ENCODE data around the gene TFDP2. TPM values are rescaled to one million over a fixed set of nuclear protein-coding genes. Genes with fewer than 3 reads are reported as not detected.

TFDP2 gene
- total and polyA plus RNA-seq, 2 experiments from 2014 or later: 26.8 to 55.4 TPM

GRCh38 chr3:142053244-142053643, 96.1 kb downstream of the TFDP2 start:
- Histone ChIP-seq H4K20me1 (ENCODE audit: insufficient read depth) (no peaks in the 10 kb centered on the region), H3F3A (ENCODE audit: insufficient read depth) (peaks cover 5% of the 10 kb centered on the region; the same call in 1 of the 2 replicates), H3K36me3 (ENCODE audit: low read depth) (no peaks in the 10 kb centered on the region), H3K27ac (no peak overlapping the region), H3K4me3 (no peak overlapping the region), H3K4me1 (ENCODE audit: insufficient read depth) (peaks cover 7% of the 10 kb centered on the region), H3K9me2 (ENCODE audit: insufficient read depth) (no peaks in the 10 kb centered on the region), H3K79me2 (ENCODE audit: insufficient read depth) (no peaks in the 10 kb centered on the region), H2AFZ (no peak overlapping the region), H3K27me3 (replicated peaks; ENCODE audit: insufficient read depth) (no peaks in the 10 kb centered on the region), H3K9ac (no peak overlapping the region), H3K9me3 (ENCODE audit: low read depth) (no peaks in the 10 kb centered on the region), H3K4me2 (ENCODE audit: unreplicated experiment) (no peak overlapping the region)
- DNase-seq: peak; percentile 10
- no peak for TF ChIP-seq EZH2 (IDR thresholded peaks at IDR 0.05; ENCODE audit: insufficient read depth, poor library complexity, severe bottlenecking)
- no peak for TF ChIP-seq EZH2phosphoT487 (IDR thresholded peaks at IDR 0.05; ENCODE audit: insufficient read depth, low read depth)
- WGBS, 2 experiments (ENCODE audit: low coverage in 1 of 2, low lambda C conversion rate in 2 of 2, missing lambda C conversion rate in 2 of 2): 8 to 26% methylated on average over 2 of the region's 2 CpGs
- in situ Hi-C loops (cut with MboI): no loop called here

GRCh38 chr3:142051351-142051750, 98.0 kb downstream of the TFDP2 start:
- no peaks in the 10 kb centered on the region for H3K27me3 ChIP-seq (replicated peaks; ENCODE audit: insufficient read depth)
- TF ChIP-seq EZH2 (IDR thresholded peaks at IDR 0.05; ENCODE audit: insufficient read depth, poor library complexity, severe bottlenecking) (no peak), EZH2phosphoT487 (IDR thresholded peaks at IDR 0.05; ENCODE audit: insufficient read depth, low read depth) (no peak)
- no peak for DNase-seq
- no peaks in the 10 kb centered on the region for H4K20me1 ChIP-seq (ENCODE audit: insufficient read depth)
- 96 to 98% methylated on average over 6 of the region's 6 CpGs for WGBS, 2 experiments (ENCODE audit: low coverage in 1 of 2, low lambda C conversion rate in 2 of 2, missing lambda C conversion rate in 2 of 2)
- H3K4me1 ChIP-seq (ENCODE audit: insufficient read depth): no peaks in the 10 kb centered on the region
- no peak overlapping the region for H2AFZ ChIP-seq
- no peaks in the 10 kb centered on the region for H3K79me2 ChIP-seq (ENCODE audit: insufficient read depth)
- no peak overlapping the region for H3K4me2 ChIP-seq (ENCODE audit: unreplicated experiment)
- H3K9me3 ChIP-seq (ENCODE audit: low read depth): no peaks in the 10 kb centered on the region
- in situ Hi-C loops (cut with MboI): no loop called here
- peaks cover 5% of the 10 kb centered on the region; the same call in 1 of the 2 replicates for H3F3A ChIP-seq (ENCODE audit: insufficient read depth)
- H3K9me2 ChIP-seq (ENCODE audit: insufficient read depth): no peaks in the 10 kb centered on the region
- no peak overlapping the region for H3K4me3 ChIP-seq
- H3K27ac ChIP-seq: no peak overlapping the region
- H3K9ac ChIP-seq: no peak overlapping the region
- H3K36me3 ChIP-seq (ENCODE audit: low read depth): no peaks in the 10 kb centered on the region

GRCh38 chr3:142047021-142047369, 102.3 kb downstream of the TFDP2 start:
- Histone ChIP-seq H3K9ac (no peak overlapping the region), H3K36me3 (ENCODE audit: low read depth) (no peaks in the 10 kb centered on the region), H3K4me2 (ENCODE audit: unreplicated experiment) (no peak overlapping the region), H2AFZ (no peak overlapping the region), H3K27me3 (replicated peaks; ENCODE audit: insufficient read depth) (no peaks in the 10 kb centered on the region), H3K9me3 (ENCODE audit: low read depth) (no peaks in the 10 kb centered on the region), H3K9me2 (ENCODE audit: insufficient read depth) (no peaks in the 10 kb centered on the region), H3K4me3 (no peak overlapping the region), H4K20me1 (ENCODE audit: insufficient read depth) (no peaks in the 10 kb centered on the region), H3K4me1 (ENCODE audit: insufficient read depth) (no peaks in the 10 kb centered on the region), H3F3A (ENCODE audit: insufficient read depth) (no peaks in the 10 kb centered on the region), H3K27ac (no peak overlapping the region), H3K79me2 (ENCODE audit: insufficient read depth) (no peaks in the 10 kb centered on the region)
- in situ Hi-C loops (cut with MboI): no loop called here
- TF ChIP-seq EZH2phosphoT487 (IDR thresholded peaks at IDR 0.05; ENCODE audit: insufficient read depth, low read depth) (no peak), EZH2 (IDR thresholded peaks at IDR 0.05; ENCODE audit: insufficient read depth, poor library complexity, severe bottlenecking) (no peak)
- 71 to 81% methylated on average over 1 of the region's 1 CpG for WGBS, 2 experiments (ENCODE audit: low coverage in 1 of 2, low lambda C conversion rate in 2 of 2, missing lambda C conversion rate in 2 of 2)
- DNase-seq: no peak

- Histone ChIP-seq H3K27me3 (replicated peaks; ENCODE audit: insufficient read depth) (no peaks in the 10 kb centered on the region), H3K9me2 (ENCODE audit: insufficient read depth) (no peaks in the 10 kb centered on the region), H3K9me3 (ENCODE audit: low read depth) (no peaks in the 10 kb centered on the region), H4K20me1 (ENCODE audit: insufficient read depth) (no peaks in the 10 kb centered on the region), H3K9ac (no peak overlapping the region), H3F3A (ENCODE audit: insufficient read depth) (no peaks in the 10 kb centered on the region), H2AFZ (no peak overlapping the region), H3K79me2 (ENCODE audit: insufficient read depth) (no peaks in the 10 kb centered on the region), H3K4me2 (ENCODE audit: unreplicated experiment) (no peak overlapping the region), H3K27ac (no peak overlapping the region), H3K4me3 (no peak overlapping the region), H3K4me1 (ENCODE audit: insufficient read depth) (no peaks in the 10 kb centered on the region), H3K36me3 (ENCODE audit: low read depth) (no peaks in the 10 kb centered on the region)
- TF ChIP-seq EZH2 (IDR thresholded peaks at IDR 0.05; ENCODE audit: insufficient read depth, poor library complexity, severe bottlenecking) (no peak), EZH2phosphoT487 (IDR thresholded peaks at IDR 0.05; ENCODE audit: insufficient read depth, low read depth) (no peak)
- WGBS, 2 experiments (ENCODE audit: low coverage in 1 of 2, low lambda C conversion rate in 2 of 2, missing lambda C conversion rate in 2 of 2): 87 to 90% methylated on average over 5 to 6 of the region's 6 CpGs
- in situ Hi-C loops (cut with MboI): no loop called here
- no peak for DNase-seq
Measured at GRCh38 chr3:142046320-142047020, 102.9 kb downstream of the TFDP2 start.

Data from GM23248 (cell line).